H1 (cell line): ENCODE data around the gene EXD3. TPM values are rescaled to one million over a fixed set of nuclear protein-coding genes. Genes with fewer than 3 reads are reported as not detected.

Source experiments
- BCL11A ChIP-seq, 2 experiments: IDR thresholded peaks; one replicate each; pipeline ENCODE4 v1.6.1; 2011; ENCODE audit warnings: low read depth in 2 of 2, low read length in 2 of 2, mild to moderate bottlenecking in 2 of 2
- BRCA1 ChIP-seq: IDR thresholded peaks from 2 replicates; pipeline ENCODE4 v1.6.1; 2012; ENCODE audit warnings: low read depth, low read length, improper control_type of control experiment
- CHD7 ChIP-seq: fragments of 300-600 bp; sonication (generic); IDR thresholded peaks from 2 replicates; pipeline ENCODE4 v1.7.1; 2012; ENCODE audit warnings: low read length, moderate library complexity, mild to moderate bottlenecking, inconsistent platforms; ENCODE audit not compliant: insufficient replicate concordance
- EGR1 ChIP-seq: IDR thresholded peaks from 2 replicates; pipeline ENCODE4 v1.6.1; 2011; ENCODE audit warnings: low read depth, low read length, borderline replicate concordance
- EP300 ChIP-seq, 2 experiments: IDR thresholded peaks; 1 replicate in 1 of 2; 2 replicates in 1 of 2; pipeline ENCODE4 v1.6.1; 2011 to 2012; ENCODE audit warnings: low read depth in 2 of 2, low read length in 2 of 2, mild to moderate bottlenecking in 2 of 2, borderline replicate concordance in 1 of 2, inconsistent platforms in 1 of 2, moderate library complexity in 1 of 2
- FOSL1 ChIP-seq: IDR thresholded peaks from 2 replicates; pipeline ENCODE4 v1.6.1; 2011; ENCODE audit warnings: mild to moderate bottlenecking, low read depth, low read length, moderate library complexity; ENCODE audit not compliant: insufficient read depth
- GTF2F1 ChIP-seq: IDR thresholded peaks from 2 replicates; pipeline ENCODE4 v1.6.1; 2012; ENCODE audit warnings: low read depth, low read length, improper control_type of control experiment, borderline replicate concordance
- JUN ChIP-seq: IDR thresholded peaks from 2 replicates; pipeline ENCODE4 v1.6.1; 2011; ENCODE audit warnings: low read depth, mild to moderate bottlenecking, improper control_type of control experiment, low read length
- NRF1 ChIP-seq: IDR thresholded peaks from 2 replicates; pipeline ENCODE4 v1.6.1; 2011; ENCODE audit warnings: mild to moderate bottlenecking, low read depth, low read length, improper control_type of control experiment
- SIN3A ChIP-seq, 2 experiments: IDR thresholded peaks in 1 of 2; conservative IDR thresholded peaks in 1 of 2; 2 replicates each; pipeline ENCODE4 v1.6.1; 2011 to 2012; ENCODE audit warnings: low read length in 2 of 2, improper control_type of control experiment in 1 of 2, low read depth in 1 of 2, mild to moderate bottlenecking in 1 of 2
- SP1 ChIP-seq: IDR thresholded peaks from 2 replicates; pipeline ENCODE4 v1.6.1; 2011; ENCODE audit warnings: low read depth, low read length
- TCF12 ChIP-seq: IDR thresholded peaks from 2 replicates; pipeline ENCODE4 v1.6.1; 2011; ENCODE audit warnings: low read depth, mild to moderate bottlenecking, low read length
- polyA plus RNA-seq, 7 experiments: library from polyadenylated mRNA; depleted of rRNA in 3 of 7; stranded (reverse) in 5 of 7; unstranded in 2 of 7; fragments of >200 nt in 5 of 7; fragments of 200-250 nt in 2 of 7; gene quantifications; 1 replicate in 5 of 7; 2 replicates in 1 of 7; 4 replicates in 1 of 7; pipeline versions ENCODE4 v1.2.1 to v1.2.3, GENCODE V29; 2011 to 2013; ENCODE audit warnings: missing spikeins in 2 of 7, mixed read lengths in 2 of 7
- total RNA-seq: library from RNA; stranded (reverse); fragmentation: NEBNext Ultra II Directional; extraction: Animal tissue kit (Norgen Biotek cat#: 25700); gene quantifications from 2 replicates; pipeline ENCODE4 v1.2.1, GENCODE V29; 2021

EXD3 gene
- total and polyA plus RNA-seq, 2 of the 8 experiments (the other 6 are each of a cell fraction or from before 2014, with no cell fraction given) = 7.2 to 9.4 TPM

DNA sequence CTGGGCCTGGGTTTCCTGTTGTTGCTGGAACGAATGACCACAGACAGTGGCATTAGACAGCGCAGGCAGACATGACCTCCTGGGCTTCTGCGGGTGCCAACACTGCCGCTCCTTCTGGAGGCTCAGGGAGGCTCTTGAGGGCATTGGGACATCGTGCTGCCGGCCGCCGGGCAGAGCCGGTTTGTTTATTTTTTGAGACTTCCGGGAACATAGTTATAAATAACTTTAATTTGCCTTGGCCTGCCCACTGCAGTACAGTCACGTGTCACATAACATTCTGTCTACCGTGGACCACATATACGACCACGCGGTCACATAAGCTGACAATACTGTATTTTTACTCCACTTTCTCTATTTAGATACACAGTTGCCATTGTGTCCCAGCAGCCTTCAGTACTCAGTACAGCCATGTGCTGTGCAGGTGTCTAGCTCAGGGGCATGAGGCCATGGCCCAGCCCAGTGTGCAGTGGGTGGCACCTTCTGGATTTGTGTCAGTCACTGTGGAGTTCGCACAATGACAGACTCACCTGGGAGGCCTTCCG is 153.7 kb downstream of the EXD3 start (continued):
- TF ChIP-seq CHD7 (no peak), GTF2F1 (no peak), TCF12 (no peak), NRF1 (no peak), BRCA1 (no peak), EP300 (IDR thresholded peaks at IDR 0.05; ENCODE audit: borderline replicate concordance in 1 of 2, low read depth in 2 of 2, low read length in 2 of 2) (no peak), JUN (no peak), SIN3A (conservative IDR thresholded peaks at IDR 0.05 in 1 of 2, IDR thresholded peaks at IDR 0.05 in 1 of 2; ENCODE audit: low read depth in 1 of 2, low read length in 2 of 2) (no peak), FOSL1 (no peak), SP1 (no peak), BCL11A (IDR thresholded peaks at IDR 0.05; ENCODE audit: low read depth in 2 of 2, low read length in 2 of 2) (no peak), EGR1 (no peak)
